Cardiac muscle cell (in vitro differentiated cells and primary cell): ENCODE measurements around the gene CREB3L4. TPM values are rescaled to one million over a fixed set of nuclear protein-coding genes. Genes with fewer than 3 reads are reported as not detected.

Source experiments
- DNase-seq, 2 donors: peaks; one replicate each; pipeline versions ENCODE4 v3.0.0 to v3.0.0-alpha.2; 2010 to 2017; ENCODE audit warnings: low read depth in 1 of 2, low spot score in 1 of 2
- H3K27ac ChIP-seq: fragments of 200-600 bp; sonication (generic); 2 replicates; pipeline ENCODE4 v1.5.1; 2016
- H3K27me3 ChIP-seq: fragments of 200-600 bp; sonication (generic); 2 replicates; pipeline ENCODE4 v1.6.0; 2016; ENCODE audit warnings: control low read depth
- H3K36me3 ChIP-seq: fragments of 200-600 bp; sonication (generic); 2 replicates; pipeline ENCODE4 v1.5.1; 2016; ENCODE audit warnings: control low read depth
- H3K4me1 ChIP-seq: fragments of 200-600 bp; sonication (generic); 2 replicates; pipeline ENCODE4 v1.8.1; 2017; ENCODE audit warnings: low read depth, mild to moderate bottlenecking, mixed run types
- H3K4me3 ChIP-seq: fragments of 200-600 bp; sonication (generic); 2 replicates; pipeline ENCODE4 v1.5.1; 2016; ENCODE audit warnings: mild to moderate bottlenecking
- H3K9me3 ChIP-seq: fragments of 200-600 bp; sonication (generic); 2 replicates; pipeline ENCODE4 v1.5.1; 2017; ENCODE audit warnings: low read depth, mild to moderate bottlenecking, control low read depth
- CTCF ChIP-seq: IDR thresholded peaks from 2 replicates; pipeline ENCODE4 v1.5.1; 2012; ENCODE audit warnings: low read depth, mild to moderate bottlenecking, low read length
- polyA plus RNA-seq: library from polyadenylated mRNA; unstranded; fragments of >200 nt; fragmentation: Nextera tagmentation; extraction: Ambion mirVana; gene quantifications from 2 replicates; pipeline ENCODE4 v1.2.1, GENCODE V29; 2016
- total RNA-seq: library from RNA; depleted of rRNA; stranded (reverse); fragments of >200 nt; gene quantifications from 2 replicates; pipeline ENCODE4 v1.2.3, GENCODE V29; 2016

Gene CREB3L4
- total and polyA plus RNA-seq, 2 experiments from 2014 or later, result 25.3 to 49.5 TPM

GRCh38 chr1:153958961-153959260 lies 8.8 kb upstream of the CREB3L4 start:
- no peak for TF ChIP-seq CTCF
- H3K4me3 ChIP-seq, result no peak overlapping the region

GRCh38 chr1:153959454-153959853 lies 8.2 kb upstream of the CREB3L4 start:
- TF ChIP-seq CTCF, result no peak
- Histone ChIP-seq H3K27me3 (no peaks in the 10 kb centered on the region), H3K27ac (peak overlapping the region; percentile 7), H3K4me3 (no peak overlapping the region), H3K4me1 (peaks cover 33% of the 10 kb centered on the region), H3K36me3 (peaks cover 6% of the 10 kb centered on the region), H3K9me3 (no peaks in the 10 kb centered on the region)
- no peak for DNase-seq

More at GRCh38 chr1:153958961-153959260, 8.8 kb upstream of the CREB3L4 start:
- H3K27ac ChIP-seq, result peak overlapping the region; percentile 7
- peaks cover 6% of the 10 kb centered on the region for H3K36me3 ChIP-seq
- no peaks in the 10 kb centered on the region for H3K27me3 ChIP-seq
- H3K9me3 ChIP-seq, result no peaks in the 10 kb centered on the region
- no peak for DNase-seq
- H3K4me1 ChIP-seq, result peaks cover 37% of the 10 kb centered on the region

GRCh38 chr1:153960206-153960605 lies 7.5 kb upstream of the CREB3L4 start:
- Histone ChIP-seq H3K9me3 (no peaks in the 10 kb centered on the region), H3K27me3 (no peaks in the 10 kb centered on the region), H3K36me3 (peaks cover 6% of the 10 kb centered on the region), H3K27ac (peak overlapping the region; percentile 7), H3K4me3 (no peak overlapping the region), H3K4me1 (peaks cover 33% of the 10 kb centered on the region)
- no peak for TF ChIP-seq CTCF
- no peak for DNase-seq

GRCh38 chr1:153961421-153961820 lies 6.3 kb upstream of the CREB3L4 start:
- no peak for DNase-seq
- Histone ChIP-seq H3K36me3 (peaks cover 6% of the 10 kb centered on the region), H3K27me3 (no peaks in the 10 kb centered on the region), H3K4me1 (peaks cover 23% of the 10 kb centered on the region), H3K9me3 (no peaks in the 10 kb centered on the region), H3K4me3 (no peak overlapping the region), H3K27ac (no peak overlapping the region)
- TF ChIP-seq CTCF, result no peak

GRCh38 chr1:153962088-153963029 lies 5.3 kb upstream of the CREB3L4 start:
- Histone ChIP-seq H3K4me1 (peaks cover 17% of the 10 kb centered on the region), H3K27me3 (no peaks in the 10 kb centered on the region), H3K9me3 (no peaks in the 10 kb centered on the region), H3K27ac (no peak overlapping the region), H3K4me3 (peak overlapping the region; percentile 58), H3K36me3 (peaks cover 6% of the 10 kb centered on the region)
- DNase-seq, result peak in 1 of 2 donors; percentile 57
- no peak for TF ChIP-seq CTCF
